Suprapubic skin (tissue), 3 donors: ENCODE results near the gene RELL1.

ENCODE experiments used
- CTCF ChIP-seq, 2 donors: fragments of 200-600 bp in 1 of 2; fragments of 450-650 bp in 1 of 2; sonication (generic) in 1 of 2; IDR thresholded peaks; one replicate each; pipeline ENCODE4 v1.5.1; 2016 to 2019; ENCODE audit warnings: antibody characterized with exemption in 2 of 2, mild to moderate bottlenecking in 1 of 2, moderate library complexity in 1 of 2
- POLR2A ChIP-seq, 2 donors: fragments of 450-650 bp; IDR thresholded peaks; one replicate each; pipeline ENCODE4 v1.6.1; 2017; ENCODE audit warnings: antibody characterized with exemption in 2 of 2, mild to moderate bottlenecking in 2 of 2, moderate library complexity in 2 of 2

GRCh38 chr4:37650481-37650880 is 35.7 kb downstream of the RELL1 start:
- TF ChIP-seq POLR2A (IDR thresholded peaks at IDR 0.05) (no peak), CTCF (IDR thresholded peaks at IDR 0.05) (no peak)
